Body of pancreas (tissue), 4 donors: Measurements from ENCODE around the gene PMAIP1.

Experiments
- POLR2A ChIP-seq, 3 donors: fragments of 450-650 bp; IDR thresholded peaks; one replicate each; pipeline ENCODE4 v1.6.1; 2016; ENCODE audit warnings: antibody characterized with exemption in 3 of 3, mild to moderate bottlenecking in 2 of 3
- TF ChIP-seq, protein P1 (sequence below), 7 experiments: fragments of 450-650 bp in 4 of 7; fragments of 200-600 bp in 3 of 7; sonication (generic) in 3 of 7; IDR thresholded peaks; one replicate each; pipeline ENCODE4 v1.5.1; 2016 to 2019; ENCODE audit warnings: antibody characterized with exemption in 7 of 7

DNA sequence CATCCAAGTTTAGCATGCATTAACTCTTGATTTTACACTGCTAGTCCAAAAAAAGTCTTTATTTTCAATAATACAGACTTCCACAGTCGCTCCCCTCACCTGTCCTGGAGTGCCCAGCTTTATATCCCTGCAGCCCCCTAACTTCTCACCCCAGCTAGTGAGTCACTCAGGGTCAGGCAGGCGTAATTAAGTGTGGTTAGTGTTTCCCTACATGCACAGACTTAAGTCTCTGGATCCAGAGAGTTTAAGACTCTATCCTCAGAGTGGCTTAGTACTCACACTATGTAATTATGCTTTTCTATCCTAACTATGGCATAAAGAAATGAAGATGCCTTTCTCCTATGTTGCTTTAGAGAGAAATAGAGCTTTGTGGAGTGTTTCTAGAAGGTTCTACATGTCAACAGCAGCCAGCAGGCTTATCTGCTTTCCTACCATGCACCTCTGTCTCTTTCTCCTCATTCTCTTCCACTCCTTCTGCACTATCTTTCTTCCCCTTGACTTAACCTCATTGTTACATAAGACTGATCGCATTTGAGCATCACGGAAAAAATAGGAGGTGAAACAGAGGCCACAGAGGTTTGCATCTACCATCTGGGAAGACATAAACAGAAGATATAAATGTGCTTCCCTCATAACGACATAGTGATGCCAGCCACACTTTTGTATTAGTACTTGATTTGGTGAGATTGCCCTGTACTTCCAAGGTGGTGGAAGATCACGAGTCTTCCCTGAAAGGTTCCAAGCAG lies 34.4 kb upstream of the PMAIP1 start:
- TF ChIP-seq, protein P1, sequence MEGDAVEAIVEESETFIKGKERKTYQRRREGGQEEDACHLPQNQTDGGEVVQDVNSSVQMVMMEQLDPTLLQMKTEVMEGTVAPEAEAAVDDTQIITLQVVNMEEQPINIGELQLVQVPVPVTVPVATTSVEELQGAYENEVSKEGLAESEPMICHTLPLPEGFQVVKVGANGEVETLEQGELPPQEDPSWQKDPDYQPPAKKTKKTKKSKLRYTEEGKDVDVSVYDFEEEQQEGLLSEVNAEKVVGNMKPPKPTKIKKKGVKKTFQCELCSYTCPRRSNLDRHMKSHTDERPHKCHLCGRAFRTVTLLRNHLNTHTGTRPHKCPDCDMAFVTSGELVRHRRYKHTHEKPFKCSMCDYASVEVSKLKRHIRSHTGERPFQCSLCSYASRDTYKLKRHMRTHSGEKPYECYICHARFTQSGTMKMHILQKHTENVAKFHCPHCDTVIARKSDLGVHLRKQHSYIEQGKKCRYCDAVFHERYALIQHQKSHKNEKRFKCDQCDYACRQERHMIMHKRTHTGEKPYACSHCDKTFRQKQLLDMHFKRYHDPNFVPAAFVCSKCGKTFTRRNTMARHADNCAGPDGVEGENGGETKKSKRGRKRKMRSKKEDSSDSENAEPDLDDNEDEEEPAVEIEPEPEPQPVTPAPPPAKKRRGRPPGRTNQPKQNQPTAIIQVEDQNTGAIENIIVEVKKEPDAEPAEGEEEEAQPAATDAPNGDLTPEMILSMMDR (IDR thresholded peaks at IDR 0.05), result no peak
- TF ChIP-seq POLR2A (IDR thresholded peaks at IDR 0.05), result no peak
